Measurements from ENCODE around the gene MTHFD1L.

- TF ChIP-seq CTCF (IDR thresholded peaks at IDR 0.05) (no peak), POLR2A (IDR thresholded peaks at IDR 0.05) (no peak)
Observed at GRCh38 chr6:150962436-150962835, 96.9 kb downstream of the MTHFD1L start.
